ENCODE results near the gene BTG1.

BTG1 gene

DNA sequence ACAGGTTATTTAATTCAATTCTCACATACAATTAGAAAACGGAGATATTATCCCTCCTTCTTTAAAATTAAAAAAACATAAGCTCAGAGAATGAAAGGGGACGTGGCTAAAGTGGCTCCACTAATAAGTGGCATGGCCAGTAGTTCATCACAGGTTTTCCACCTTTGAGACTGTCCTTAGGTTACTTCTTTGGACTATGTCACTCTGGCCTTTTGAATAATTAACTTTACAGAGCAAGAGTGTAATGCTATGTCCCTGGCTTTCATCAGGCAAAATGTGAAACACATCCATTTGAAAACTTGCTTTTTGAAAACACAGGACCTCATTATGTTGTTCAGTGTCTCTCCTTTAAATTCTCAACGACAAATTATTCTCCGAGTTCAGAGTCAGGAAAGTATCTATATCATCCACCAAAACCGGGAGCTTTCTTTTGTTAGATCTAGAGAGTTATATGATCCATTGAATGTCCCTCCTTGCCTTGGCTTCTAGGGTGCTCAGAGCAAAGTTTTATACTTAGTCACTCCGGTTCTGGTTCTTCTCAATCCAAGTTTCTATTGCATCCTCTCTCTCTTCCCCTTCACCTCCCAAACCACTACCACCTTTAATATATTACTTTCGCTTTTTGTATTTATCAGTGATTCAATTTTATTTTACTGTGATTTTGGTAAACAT, 43.0 kb upstream of the BTG1 start:
- no peaks in the 10 kb centered on the region for H3K9me3 ChIP-seq
- DNase-seq, result no peak
- no peak overlapping the region for H3K4me3 ChIP-seq (ENCODE audit: low read depth, low read length)
- H3K36me3 ChIP-seq, result no peaks in the 10 kb centered on the region
- H3K27me3 ChIP-seq, result no peaks in the 10 kb centered on the region
- TF ChIP-seq, protein P1, sequence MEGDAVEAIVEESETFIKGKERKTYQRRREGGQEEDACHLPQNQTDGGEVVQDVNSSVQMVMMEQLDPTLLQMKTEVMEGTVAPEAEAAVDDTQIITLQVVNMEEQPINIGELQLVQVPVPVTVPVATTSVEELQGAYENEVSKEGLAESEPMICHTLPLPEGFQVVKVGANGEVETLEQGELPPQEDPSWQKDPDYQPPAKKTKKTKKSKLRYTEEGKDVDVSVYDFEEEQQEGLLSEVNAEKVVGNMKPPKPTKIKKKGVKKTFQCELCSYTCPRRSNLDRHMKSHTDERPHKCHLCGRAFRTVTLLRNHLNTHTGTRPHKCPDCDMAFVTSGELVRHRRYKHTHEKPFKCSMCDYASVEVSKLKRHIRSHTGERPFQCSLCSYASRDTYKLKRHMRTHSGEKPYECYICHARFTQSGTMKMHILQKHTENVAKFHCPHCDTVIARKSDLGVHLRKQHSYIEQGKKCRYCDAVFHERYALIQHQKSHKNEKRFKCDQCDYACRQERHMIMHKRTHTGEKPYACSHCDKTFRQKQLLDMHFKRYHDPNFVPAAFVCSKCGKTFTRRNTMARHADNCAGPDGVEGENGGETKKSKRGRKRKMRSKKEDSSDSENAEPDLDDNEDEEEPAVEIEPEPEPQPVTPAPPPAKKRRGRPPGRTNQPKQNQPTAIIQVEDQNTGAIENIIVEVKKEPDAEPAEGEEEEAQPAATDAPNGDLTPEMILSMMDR (IDR thresholded peaks at IDR 0.05; ENCODE audit: low read depth, low read length), result no peak
- H3K4me1 ChIP-seq, result peaks cover 8% of the 10 kb centered on the region

DNA sequence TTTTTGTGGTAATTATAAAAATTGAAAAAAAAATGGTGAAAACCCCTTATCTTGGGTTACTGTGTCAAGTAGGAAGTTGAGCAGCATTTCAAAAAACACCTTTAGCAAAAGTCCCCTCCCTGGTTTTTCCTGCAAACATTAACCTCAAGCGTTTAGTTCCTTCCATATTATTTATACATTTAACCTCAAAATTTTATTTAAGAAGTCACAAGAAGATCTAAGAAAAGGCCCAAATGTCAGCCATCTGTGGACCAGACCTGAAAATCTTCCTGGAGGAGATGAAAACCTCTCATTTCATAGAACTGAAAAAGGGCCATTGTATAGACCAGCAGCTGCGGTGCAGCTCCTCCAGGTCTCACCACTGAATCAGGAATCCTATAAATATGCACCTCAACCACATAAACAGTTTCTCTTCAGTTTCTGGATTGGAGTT, 40.4 kb upstream of the BTG1 start:
- TF ChIP-seq, protein P1 (IDR thresholded peaks at IDR 0.05; ENCODE audit: low read depth, low read length), result no peak
- no peaks in the 10 kb centered on the region for H3K9me3 ChIP-seq
- H3K36me3 ChIP-seq, result no peaks in the 10 kb centered on the region
- H3K4me3 ChIP-seq (ENCODE audit: low read depth, low read length), result no peak overlapping the region
- DNase-seq, result no peak
- H3K4me1 ChIP-seq, result no peaks in the 10 kb centered on the region
- H3K27me3 ChIP-seq, result no peaks in the 10 kb centered on the region

DNA sequence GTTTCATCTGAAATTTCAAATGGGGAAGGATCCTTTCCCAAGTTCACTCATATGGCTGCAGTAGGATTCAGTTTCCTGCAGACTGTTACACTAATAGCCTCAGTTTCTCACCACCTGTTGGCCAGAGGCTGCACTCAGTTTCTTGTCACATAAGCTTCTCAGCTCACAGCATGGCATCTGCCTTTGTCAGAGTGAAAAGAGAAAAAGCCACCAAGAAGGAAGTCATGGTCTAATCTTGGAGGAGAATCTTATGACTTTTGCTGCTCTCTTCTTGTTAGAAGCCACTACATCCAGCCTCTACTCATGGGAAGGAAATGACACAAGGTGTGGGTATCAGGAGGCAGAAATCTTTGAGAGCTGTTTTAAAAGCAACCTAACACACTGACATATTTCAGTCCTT, 39.4 kb upstream of the BTG1 start:
- no peak for DNase-seq
- TF ChIP-seq, protein P1 (IDR thresholded peaks at IDR 0.05; ENCODE audit: low read depth, low read length), result no peak
- Histone ChIP-seq H3K4me3 (ENCODE audit: low read depth, low read length) (no peak overlapping the region), H3K36me3 (no peaks in the 10 kb centered on the region), H3K27me3 (no peaks in the 10 kb centered on the region), H3K9me3 (no peaks in the 10 kb centered on the region), H3K4me1 (no peaks in the 10 kb centered on the region)

DNA sequence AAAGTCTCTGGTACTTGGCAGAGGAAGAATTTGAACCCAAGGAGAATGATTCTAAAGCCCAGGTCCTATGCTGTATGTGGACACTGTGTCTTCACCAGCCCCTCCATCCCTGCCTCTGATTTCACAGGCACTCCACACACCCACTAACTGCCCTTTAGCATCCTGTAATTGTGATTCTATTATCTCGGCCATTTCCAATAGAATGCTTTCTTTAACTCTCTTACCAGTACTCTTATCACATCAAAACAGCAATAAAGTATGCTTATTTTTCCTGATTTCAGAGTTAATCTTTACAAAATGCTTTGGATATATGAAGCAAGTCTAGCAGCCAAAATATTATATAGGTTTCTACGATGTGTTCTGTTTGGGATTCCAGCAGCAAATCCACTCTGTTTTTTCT, 37.9 kb upstream of the BTG1 start:
- H3K36me3 ChIP-seq, result no peaks in the 10 kb centered on the region
- H3K4me3 ChIP-seq (ENCODE audit: low read depth, low read length), result no peak overlapping the region
- H3K27me3 ChIP-seq, result no peaks in the 10 kb centered on the region
- TF ChIP-seq, protein P1 (IDR thresholded peaks at IDR 0.05; ENCODE audit: low read depth, low read length), result no peak
- DNase-seq, result no peak
- H3K9me3 ChIP-seq, result no peaks in the 10 kb centered on the region
- no peaks in the 10 kb centered on the region for H3K4me1 ChIP-seq

DNA sequence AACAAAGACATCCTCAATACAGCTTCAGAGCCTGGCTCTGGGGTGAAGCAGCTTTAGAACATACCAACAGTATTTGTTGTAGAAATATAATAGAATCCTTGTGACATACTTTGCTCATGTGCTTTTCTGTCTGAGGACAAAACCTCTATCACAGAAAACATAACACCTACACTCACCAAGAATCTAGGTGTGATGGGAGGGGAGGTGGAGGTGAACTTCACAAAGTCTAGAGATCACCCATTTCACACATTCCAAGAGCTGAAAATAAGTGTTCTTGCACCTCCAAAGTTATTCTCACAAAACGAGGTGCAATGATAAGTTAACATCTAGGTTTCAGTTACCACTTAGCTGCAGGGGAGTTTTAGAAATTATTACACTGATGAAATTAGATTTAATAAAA, 32.7 kb upstream of the BTG1 start:
- DNase-seq, result no peak
- Histone ChIP-seq H3K9me3 (no peaks in the 10 kb centered on the region), H3K4me3 (ENCODE audit: low read depth, low read length) (no peak overlapping the region), H3K36me3 (no peaks in the 10 kb centered on the region), H3K27me3 (no peaks in the 10 kb centered on the region), H3K4me1 (no peaks in the 10 kb centered on the region)
- TF ChIP-seq, protein P1 (IDR thresholded peaks at IDR 0.05; ENCODE audit: low read depth, low read length), result no peak

DNA sequence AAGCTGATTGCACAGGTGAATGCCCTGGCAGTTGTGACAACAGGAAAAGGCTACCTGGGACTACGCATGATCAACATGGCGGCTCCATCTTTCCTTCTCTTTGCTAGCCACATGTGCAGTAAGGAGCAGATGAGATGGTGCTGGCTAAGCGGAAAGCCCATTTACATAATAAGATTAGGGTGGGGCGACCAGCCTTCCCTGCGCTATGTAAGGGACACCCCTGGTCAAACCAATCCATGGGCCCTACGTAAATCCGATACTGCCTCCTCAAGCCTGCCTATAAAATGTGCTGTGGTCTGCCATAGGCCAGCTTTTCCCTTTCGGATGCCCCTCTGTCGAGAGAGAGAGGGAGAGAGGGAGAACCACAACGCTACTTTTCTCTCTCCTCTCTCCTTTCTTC, 31.0 kb upstream of the BTG1 start:
- DNase-seq, result no peak
- Histone ChIP-seq H3K36me3 (no peaks in the 10 kb centered on the region), H3K4me3 (ENCODE audit: low read depth, low read length) (no peak overlapping the region), H3K27me3 (no peaks in the 10 kb centered on the region), H3K9me3 (no peaks in the 10 kb centered on the region), H3K4me1 (peaks cover 3% of the 10 kb centered on the region)
- TF ChIP-seq, protein P1 (IDR thresholded peaks at IDR 0.05; ENCODE audit: low read depth, low read length), result no peak

Data from BE2C (cell line).